ENCODE results near the gene WDFY4.

WDFY4 gene

DNA sequence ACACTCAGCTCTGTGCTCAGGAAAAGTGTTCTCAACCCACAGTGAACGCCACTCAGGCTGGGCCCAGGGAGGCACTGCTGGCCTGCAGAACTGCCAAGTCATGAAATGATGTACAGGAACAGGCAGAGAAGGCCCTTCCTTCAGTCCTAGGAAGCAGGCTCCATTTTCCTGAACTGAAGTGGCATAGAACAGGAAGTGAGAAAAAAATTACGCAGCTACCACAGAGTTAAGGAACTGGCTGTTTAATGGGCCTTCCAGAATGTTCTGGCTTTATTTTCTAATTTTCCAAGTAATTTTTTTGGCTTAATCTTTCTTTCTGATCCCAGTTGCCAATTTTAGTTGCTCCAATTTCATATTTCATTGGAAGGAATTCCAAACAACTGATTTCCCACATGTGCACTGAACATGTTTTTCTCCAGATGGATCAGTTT is 215.7 kb downstream of the WDFY4 start:
- no peak overlapping the region for H4K91ac ChIP-seq (ENCODE audit: low read depth, low read length, poor library complexity)
- H3K36me3 ChIP-seq (replicated peaks in 1 of 2; ENCODE audit: control insufficient read depth in 2 of 2, insufficient read depth in 2 of 2, low read length in 2 of 2), result no peaks in the 10 kb centered on the region
- no peak overlapping the region for H3K9ac ChIP-seq (ENCODE audit: low read depth, low read length, poor library complexity)
- DNase-seq (ENCODE audit: low spot score), result no peak
- H2AFZ ChIP-seq (ENCODE audit: low read length), result no peak overlapping the region
- H2BK120ac ChIP-seq (ENCODE audit: low read depth, low read length), result no peak overlapping the region
- no peak overlapping the region for H2BK12ac ChIP-seq (ENCODE audit: low read length)
- no peak overlapping the region for H3K4ac ChIP-seq (ENCODE audit: low read length)
- no peak overlapping the region for H3K4me2 ChIP-seq (ENCODE audit: insufficient read depth, low read length, poor library complexity, severe bottlenecking)
- no peak overlapping the region for H3K14ac ChIP-seq (ENCODE audit: low read length)
- WGBS, 2 donors (ENCODE audit: extremely low coverage in 2 of 2, insufficient read length in 2 of 2, insufficient replicate concordance in 1 of 2), result no CpG with 5 or more reads among the region's 2 CpGs
- H3K9me3 ChIP-seq (replicated peaks in 1 of 2; ENCODE audit: control insufficient read depth in 2 of 2, insufficient read depth in 1 of 2, low read depth in 1 of 2, low read length in 2 of 2), result no peaks in the 10 kb centered on the region
- peaks cover 0 to 2% of the 10 kb centered on the region in 2 donors for H3K4me1 ChIP-seq (ENCODE audit: control insufficient read depth in 2 of 2, insufficient read depth in 1 of 2, low read depth in 1 of 2, low read length in 2 of 2)
- H2AK5ac ChIP-seq (ENCODE audit: low read depth, low read length), result no peak overlapping the region
- no peak overlapping the region for H2BK15ac ChIP-seq (ENCODE audit: low read length)
- H3K4me3 ChIP-seq (ENCODE audit: low read length in 2 of 2), result no peak overlapping the region
- H4K8ac ChIP-seq (ENCODE audit: low read depth, low read length), result no peak overlapping the region
- no peak overlapping the region for H3K23ac ChIP-seq (ENCODE audit: low read depth, low read length, poor library complexity)
- no peak overlapping the region for H3K18ac ChIP-seq (ENCODE audit: low read length)
- no peak overlapping the region for H2BK5ac ChIP-seq (ENCODE audit: low read length)
- no peaks in the 10 kb centered on the region for H3K27me3 ChIP-seq (ENCODE audit: control insufficient read depth in 3 of 3, insufficient read depth in 3 of 3, low read depth in 1 of 3, low read length in 3 of 3)
- H3K79me1 ChIP-seq (ENCODE audit: low read depth, low read length), result no peaks in the 10 kb centered on the region
- H3K27ac ChIP-seq (replicated peaks; ENCODE audit: low read length), result no peak overlapping the region

DNA sequence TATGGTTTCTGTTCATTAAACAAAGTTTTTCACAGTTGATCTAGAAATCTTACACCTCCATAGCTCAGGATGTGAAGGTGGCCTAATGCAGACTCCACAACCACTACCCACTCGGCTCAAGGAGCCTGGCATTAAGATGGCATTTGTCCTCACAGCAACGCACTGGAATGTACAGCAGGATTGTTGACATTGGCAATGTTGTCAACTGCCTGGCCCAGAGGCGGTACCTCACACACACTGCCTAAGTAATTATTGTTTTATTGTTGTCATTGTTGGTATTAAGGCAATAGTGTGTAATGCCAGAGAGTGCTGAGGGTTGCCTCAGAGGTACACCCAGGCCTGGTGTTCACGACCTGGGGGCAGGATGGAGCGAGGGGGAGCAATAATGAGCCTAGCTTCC is 216.6 kb downstream of the WDFY4 start:
- no peaks in the 10 kb centered on the region for H3K79me1 ChIP-seq (ENCODE audit: low read depth, low read length)
- no peak overlapping the region for H3K4me2 ChIP-seq (ENCODE audit: insufficient read depth, low read length, poor library complexity, severe bottlenecking)
- no peak overlapping the region for H2AFZ ChIP-seq (ENCODE audit: low read length)
- H4K91ac ChIP-seq (ENCODE audit: low read depth, low read length, poor library complexity), result no peak overlapping the region
- no peak overlapping the region for H3K4me3 ChIP-seq (ENCODE audit: low read length in 2 of 2)
- no peak overlapping the region for H3K9ac ChIP-seq (ENCODE audit: low read depth, low read length, poor library complexity)
- no peak overlapping the region for H2BK12ac ChIP-seq (ENCODE audit: low read length)
- no peak overlapping the region for H3K14ac ChIP-seq (ENCODE audit: low read length)
- H3K18ac ChIP-seq (ENCODE audit: low read length), result no peak overlapping the region
- no peak overlapping the region for H4K8ac ChIP-seq (ENCODE audit: low read depth, low read length)
- no peak overlapping the region for H3K27ac ChIP-seq (replicated peaks; ENCODE audit: low read length)
- H2BK120ac ChIP-seq (ENCODE audit: low read depth, low read length), result no peak overlapping the region
- H3K4ac ChIP-seq (ENCODE audit: low read length), result no peak overlapping the region
- no peaks in the 10 kb centered on the region for H3K27me3 ChIP-seq (ENCODE audit: control insufficient read depth in 3 of 3, insufficient read depth in 3 of 3, low read depth in 1 of 3, low read length in 3 of 3)
- H3K9me3 ChIP-seq (replicated peaks in 1 of 2; ENCODE audit: control insufficient read depth in 2 of 2, insufficient read depth in 1 of 2, low read depth in 1 of 2, low read length in 2 of 2), result no peaks in the 10 kb centered on the region
- no peak for DNase-seq (ENCODE audit: low spot score)
- no peak overlapping the region for H2BK5ac ChIP-seq (ENCODE audit: low read length)
- peaks cover 0 to 2% of the 10 kb centered on the region in 2 donors for H3K4me1 ChIP-seq (ENCODE audit: control insufficient read depth in 2 of 2, insufficient read depth in 1 of 2, low read depth in 1 of 2, low read length in 2 of 2)
- H2AK5ac ChIP-seq (ENCODE audit: low read depth, low read length), result no peak overlapping the region
- H3K23ac ChIP-seq (ENCODE audit: low read depth, low read length, poor library complexity), result no peak overlapping the region
- WGBS, 2 donors (ENCODE audit: extremely low coverage in 2 of 2, insufficient read length in 2 of 2, insufficient replicate concordance in 1 of 2), result no CpG with 5 or more reads among the region's 5 CpGs
- H3K36me3 ChIP-seq (replicated peaks in 1 of 2; ENCODE audit: control insufficient read depth in 2 of 2, insufficient read depth in 2 of 2, low read length in 2 of 2), result no peaks in the 10 kb centered on the region
- H2BK15ac ChIP-seq (ENCODE audit: low read length), result no peak overlapping the region

DNA sequence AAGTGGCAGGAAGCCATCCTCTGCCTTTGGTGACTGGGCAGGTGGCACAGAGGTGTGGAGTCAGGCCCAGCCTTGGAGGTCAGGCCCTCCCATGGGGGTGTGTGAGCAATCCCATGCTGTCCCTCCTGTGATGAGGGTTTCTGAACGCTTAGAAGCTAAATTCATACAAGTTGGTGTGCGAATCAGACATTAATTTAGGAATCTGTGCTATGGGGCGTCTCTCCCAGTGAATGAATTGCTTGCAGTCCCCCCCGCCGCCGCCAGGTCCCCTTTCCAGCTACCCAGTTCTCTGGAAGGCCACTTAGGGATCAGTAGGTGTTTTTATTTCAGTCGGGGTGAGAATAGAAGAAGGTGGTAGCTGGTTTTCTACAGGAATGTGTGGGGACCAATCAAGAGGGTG is 217.4 kb downstream of the WDFY4 start:
- Histone ChIP-seq H3K9ac (ENCODE audit: low read depth, low read length, poor library complexity) (no peak overlapping the region), H2BK5ac (ENCODE audit: low read length) (no peak overlapping the region), H2BK15ac (ENCODE audit: low read length) (no peak overlapping the region), H4K91ac (ENCODE audit: low read depth, low read length, poor library complexity) (no peak overlapping the region), H3K14ac (ENCODE audit: low read length) (no peak overlapping the region), H2BK120ac (ENCODE audit: low read depth, low read length) (no peak overlapping the region), H3K9me3 (replicated peaks in 1 of 2; ENCODE audit: control insufficient read depth in 2 of 2, insufficient read depth in 1 of 2, low read depth in 1 of 2, low read length in 2 of 2) (no peaks in the 10 kb centered on the region), H4K8ac (ENCODE audit: low read depth, low read length) (no peak overlapping the region), H2AFZ (ENCODE audit: low read length) (no peak overlapping the region), H3K79me1 (ENCODE audit: low read depth, low read length) (no peaks in the 10 kb centered on the region), H3K27me3 (ENCODE audit: control insufficient read depth in 3 of 3, insufficient read depth in 3 of 3, low read depth in 1 of 3, low read length in 3 of 3) (no peaks in the 10 kb centered on the region), H3K18ac (ENCODE audit: low read length) (no peak overlapping the region), H2BK12ac (ENCODE audit: low read length) (no peak overlapping the region), H3K4me2 (ENCODE audit: insufficient read depth, low read length, poor library complexity, severe bottlenecking) (no peak overlapping the region), H3K23ac (ENCODE audit: low read depth, low read length, poor library complexity) (no peak overlapping the region), H3K4me3 (ENCODE audit: low read length in 2 of 2) (no peak overlapping the region), H2AK5ac (ENCODE audit: low read depth, low read length) (no peak overlapping the region), H3K36me3 (replicated peaks in 1 of 2; ENCODE audit: control insufficient read depth in 2 of 2, insufficient read depth in 2 of 2, low read length in 2 of 2) (no peaks in the 10 kb centered on the region), H3K4me1 (ENCODE audit: control insufficient read depth in 2 of 2, insufficient read depth in 1 of 2, low read depth in 1 of 2, low read length in 2 of 2) (peaks cover 0 to 2% of the 10 kb centered on the region in 2 donors), H3K27ac (replicated peaks; ENCODE audit: low read length) (no peak overlapping the region), H3K4ac (ENCODE audit: low read length) (no peak overlapping the region)
- DNase-seq (ENCODE audit: low spot score), result no peak
- WGBS, 2 donors (ENCODE audit: extremely low coverage in 2 of 2, insufficient read length in 2 of 2, insufficient replicate concordance in 1 of 2), result no CpG with 5 or more reads among the region's 7 CpGs

GRCh38 chr10:48903151-48903550 is 218.5 kb downstream of the WDFY4 start:
- H2BK15ac ChIP-seq (ENCODE audit: low read length), result no peak overlapping the region
- H3K9ac ChIP-seq (ENCODE audit: low read depth, low read length, poor library complexity), result no peak overlapping the region
- no peak overlapping the region for H4K8ac ChIP-seq (ENCODE audit: low read depth, low read length)
- H3K4me1 ChIP-seq (ENCODE audit: control insufficient read depth in 2 of 2, insufficient read depth in 1 of 2, low read depth in 1 of 2, low read length in 2 of 2), result peaks cover 0 to 2% of the 10 kb centered on the region in 2 donors
- no peak overlapping the region for H3K14ac ChIP-seq (ENCODE audit: low read length)
- no peak overlapping the region for H4K91ac ChIP-seq (ENCODE audit: low read depth, low read length, poor library complexity)
- no CpG with 5 or more reads among the region's 2 CpGs for WGBS, 2 donors (ENCODE audit: extremely low coverage in 2 of 2, insufficient read length in 2 of 2, insufficient replicate concordance in 1 of 2)
- no peak overlapping the region for H3K4me2 ChIP-seq (ENCODE audit: insufficient read depth, low read length, poor library complexity, severe bottlenecking)
- H2BK120ac ChIP-seq (ENCODE audit: low read depth, low read length), result no peak overlapping the region
- H3K18ac ChIP-seq (ENCODE audit: low read length), result no peak overlapping the region
- no peaks in the 10 kb centered on the region for H3K79me1 ChIP-seq (ENCODE audit: low read depth, low read length)
- H2BK12ac ChIP-seq (ENCODE audit: low read length), result no peak overlapping the region
- no peaks in the 10 kb centered on the region for H3K36me3 ChIP-seq (replicated peaks in 1 of 2; ENCODE audit: control insufficient read depth in 2 of 2, insufficient read depth in 2 of 2, low read length in 2 of 2)
- no peak overlapping the region for H3K4me3 ChIP-seq (ENCODE audit: low read length in 2 of 2)
- no peak overlapping the region for H3K4ac ChIP-seq (ENCODE audit: low read length)
- H3K23ac ChIP-seq (ENCODE audit: low read depth, low read length, poor library complexity), result no peak overlapping the region
- H2BK5ac ChIP-seq (ENCODE audit: low read length), result no peak overlapping the region
- no peak for DNase-seq (ENCODE audit: low spot score)
- H2AK5ac ChIP-seq (ENCODE audit: low read depth, low read length), result no peak overlapping the region
- H2AFZ ChIP-seq (ENCODE audit: low read length), result no peak overlapping the region
- no peak overlapping the region for H3K27ac ChIP-seq (replicated peaks; ENCODE audit: low read length)
- no peaks in the 10 kb centered on the region for H3K9me3 ChIP-seq (replicated peaks in 1 of 2; ENCODE audit: control insufficient read depth in 2 of 2, insufficient read depth in 1 of 2, low read depth in 1 of 2, low read length in 2 of 2)
- no peaks in the 10 kb centered on the region for H3K27me3 ChIP-seq (ENCODE audit: control insufficient read depth in 3 of 3, insufficient read depth in 3 of 3, low read depth in 1 of 3, low read length in 3 of 3)
